Measurements from ENCODE around the gene ATOSA. TPM values are rescaled to one million over a fixed set of nuclear protein-coding genes. Genes with fewer than 3 reads are reported as not detected.
A peak's percentile ranks its signal among the peaks of the same experiment; 100 is the strongest.

Gene ATOSA
- 73.8 and 96.8 TPM in 2 replicates for total RNA-seq

- intact Hi-C loops (cut with micrococcal nuclease): loop anchor here (1.0 to 5.0 kb wide), 9 partner anchors 27 to 947 kb away; no protein-coding TSS in a partner anchor
- H3K36me3 Mint-ChIP-seq (ENCODE audit: low read depth): peaks cover 35% of the 10 kb centered on the region
- peaks cover 77% of the 10 kb centered on the region for H3K4me1 Mint-ChIP-seq
- DNase-seq: peak; percentile 92
- H3K9me3 Mint-ChIP-seq: no peaks in the 10 kb centered on the region
- H3K4me3 Mint-ChIP-seq: peak within 1 kb of the TSS; percentile 100
- no peaks in the 10 kb centered on the region for H3K27me3 Mint-ChIP-seq
- CTCF ChIA-PET: interaction anchor here (0.7 to 1.0 kb wide), 2 partner anchors 30 to 56 kb away, joined by 3 to 5 read pairs; no protein-coding TSS in a partner anchor
- peak within 1 kb of the TSS; percentile 98 for H3K27ac Mint-ChIP-seq
- POLR2A ChIA-PET: interaction anchor here (0.6 to 3.5 kb wide), 26 partner anchors 8 to 659 kb away, joined by 3 to 37 read pairs (median 4); partner anchors contain the start of gene MYO5A
- TF ChIP-seq CTCF (IDR thresholded peaks at IDR 0.05): no peak
- peak; percentile 58 for ATAC-seq (ENCODE audit: low read depth)
Observed at GRCh38 chr15:52679232-52680040, at the start of gene ATOSA. Gene ATOSA (minus strand): TSS chr15:52679388. CDS start chr15:52678021, 1,367 bp downstream.

GRCh38 chr15:52728899-52729298, 49.7 kb upstream of the ATOSA start:
- no peak for ATAC-seq (ENCODE audit: low read depth)
- POLR2A ChIA-PET: interaction anchor here (0.5 to 3.1 kb wide), 5 partner anchors 9 to 270 kb away, joined by 3 to 18 read pairs (median 8); partner anchors contain the start of gene ATOSA
- H3K4me1 Mint-ChIP-seq: peaks cover 40% of the 10 kb centered on the region

GRCh38 chr15:52727815-52728214, 48.6 kb upstream of the ATOSA start:
- DNase-seq (no peak), ATAC-seq (ENCODE audit: low read depth) (no peak)
- TF ChIP-seq CTCF (IDR thresholded peaks at IDR 0.05): no peak
- Mint-ChIP-seq H3K4me1 (peaks cover 30% of the 10 kb centered on the region), H3K4me3 (no peak overlapping the region), H3K36me3 (ENCODE audit: low read depth) (no peaks in the 10 kb centered on the region), H3K27me3 (no peaks in the 10 kb centered on the region), H3K9me3 (no peaks in the 10 kb centered on the region), H3K27ac (peak overlapping the region; percentile 30)
- ChIA-PET CTCF (interaction anchor here (0.9 kb wide), 1 partner anchor 51 kb away, joined by 3 read pairs; no protein-coding TSS in a partner anchor), POLR2A (interaction anchor here (0.7 to 0.9 kb wide), 2 partner anchors 73 to 149 kb away, joined by 3 to 8 read pairs; no protein-coding TSS in a partner anchor)
- intact Hi-C loops (cut with micrococcal nuclease): no loop called here

More at GRCh38 chr15:52728899-52729298, 49.7 kb upstream of the ATOSA start:
- Mint-ChIP-seq H3K27ac (no peak overlapping the region), H3K9me3 (no peaks in the 10 kb centered on the region), H3K36me3 (ENCODE audit: low read depth) (no peaks in the 10 kb centered on the region), H3K27me3 (no peaks in the 10 kb centered on the region), H3K4me3 (no peak overlapping the region)
- DNase-seq: no peak
- intact Hi-C loops (cut with micrococcal nuclease): no loop called here
- CTCF ChIA-PET: interaction anchor here (0.8 to 1.6 kb wide), 2 partner anchors 51 to 475 kb away, joined by 3 read pairs; no protein-coding TSS in a partner anchor
- TF ChIP-seq CTCF (IDR thresholded peaks at IDR 0.05): no peak

GRCh38 chr15:52726195-52726594, 47.0 kb upstream of the ATOSA start:
- Mint-ChIP-seq H3K36me3 (ENCODE audit: low read depth) (no peaks in the 10 kb centered on the region), H3K9me3 (no peaks in the 10 kb centered on the region), H3K27me3 (no peaks in the 10 kb centered on the region), H3K4me3 (no peak overlapping the region), H3K27ac (no peak overlapping the region), H3K4me1 (peaks cover 26% of the 10 kb centered on the region)
- CTCF ChIA-PET: interaction anchor here (1.0 kb wide), 1 partner anchor 9 kb away, joined by 3 read pairs; no protein-coding TSS in a partner anchor
- POLR2A ChIA-PET: interaction anchor here (1.2 kb wide), 1 partner anchor 48 kb away, joined by 3 read pairs; no protein-coding TSS in a partner anchor
- no peak for TF ChIP-seq CTCF (IDR thresholded peaks at IDR 0.05)
- intact Hi-C loops (cut with micrococcal nuclease): no loop called here
- no peak for DNase-seq
- ATAC-seq (ENCODE audit: low read depth): no peak

GRCh38 chr15:52718551-52718950, 39.4 kb upstream of the ATOSA start:
- no peaks in the 10 kb centered on the region for H3K36me3 Mint-ChIP-seq (ENCODE audit: low read depth)

More at GRCh38 chr15:52718551-52718950, 39.4 kb upstream of the ATOSA start:
- DNase-seq (no peak), ATAC-seq (ENCODE audit: low read depth) (no peak)
- ChIA-PET CTCF (interaction anchor here (1.1 kb wide), 1 partner anchor 34 kb away, joined by 3 read pairs; no protein-coding TSS in a partner anchor), POLR2A (interaction anchor here (0.6 to 1.1 kb wide), 3 partner anchors 38 to 516 kb away, joined by 3 to 5 read pairs (median 4); no protein-coding TSS in a partner anchor)
- TF ChIP-seq CTCF (IDR thresholded peaks at IDR 0.05): no peak
- Mint-ChIP-seq H3K27ac (no peak overlapping the region), H3K9me3 (no peaks in the 10 kb centered on the region), H3K4me3 (no peak overlapping the region), H3K27me3 (no peaks in the 10 kb centered on the region), H3K4me1 (peaks cover 8% of the 10 kb centered on the region)
- intact Hi-C loops (cut with micrococcal nuclease): no loop called here
